ENCODE results near the gene SLC7A6. TPM values are rescaled to one million over a fixed set of nuclear protein-coding genes. Genes with fewer than 3 reads are reported as not detected.

SLC7A6 gene
- total and polyA plus RNA-seq, 2 of the 8 experiments (the other 6 are each of a cell fraction or from before 2014, with no cell fraction given): 28.0 to 37.8 TPM

DNA sequence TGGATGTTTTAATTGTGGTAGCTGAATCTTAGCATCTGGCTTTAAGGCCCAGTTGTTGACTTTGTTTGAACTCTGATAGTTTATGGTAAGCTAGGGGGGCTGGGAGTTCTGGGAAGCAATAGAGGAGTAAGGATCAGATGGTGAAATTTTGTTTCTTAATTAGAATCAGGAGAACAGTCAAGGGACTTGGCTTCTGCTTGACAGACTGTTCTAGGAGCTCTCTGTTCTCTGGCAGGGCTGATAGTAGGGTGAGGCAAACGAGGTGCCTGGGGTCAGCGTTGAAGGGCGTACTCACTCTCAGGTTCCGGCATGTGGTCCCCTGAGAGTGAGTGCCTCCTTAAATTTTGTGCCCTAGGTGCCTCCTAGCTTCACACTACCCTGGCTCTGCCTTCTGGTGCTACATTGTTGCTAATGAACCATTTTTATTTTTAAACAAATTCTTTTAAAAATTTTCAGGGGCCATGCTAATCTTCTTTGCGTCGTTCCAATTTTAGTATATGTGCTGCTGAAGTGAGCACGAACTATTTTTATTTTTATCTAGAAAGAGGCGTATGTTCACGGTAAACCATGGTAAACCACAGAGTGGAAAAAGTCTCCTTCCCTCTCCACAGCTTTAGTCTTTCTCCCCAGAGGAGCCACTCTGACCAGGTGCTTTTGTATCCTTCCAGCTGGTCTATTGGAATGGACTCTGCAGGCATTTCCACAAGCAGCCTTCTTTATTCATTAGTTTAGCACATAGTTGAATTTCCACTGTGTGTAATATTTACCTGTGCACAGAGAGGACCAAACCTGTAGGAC is 19.7 kb downstream of the SLC7A6 start (continued):
- no peak for TF ChIP-seq SUZ12 (IDR thresholded peaks at IDR 0.05; ENCODE audit: low read length)
